GM06990 (cell line): ENCODE results near the gene SPTBN4.
"Not testable (repeated sequence)": the region's sequence is repeated elsewhere in the genome, so short reads cannot be mapped to it uniquely, and the experiment has no call there.

Experiments
- DNase-seq: peaks from one replicate; pipeline ENCODE4 v3.0.0-alpha.2; 2011; ENCODE audit not compliant: insufficient read length; ENCODE audit errors: extremely low read depth
- H3K27me3 ChIP-seq: replicated peaks from 2 replicates; pipeline ENCODE4 v1.6.0; 2011; ENCODE audit warnings: low read length; ENCODE audit not compliant: control insufficient read depth, insufficient read depth
- H3K36me3 ChIP-seq: 2 replicates; pipeline ENCODE4 v1.5.1; 2011; ENCODE audit warnings: low read length; ENCODE audit not compliant: control insufficient read depth, insufficient read depth
- H3K4me3 ChIP-seq: replicated peaks from 2 replicates; pipeline ENCODE4 v1.5.1; 2011; ENCODE audit warnings: low read depth, mild to moderate bottlenecking, control low read depth, low read length
- TF ChIP-seq, protein P1 (sequence below): IDR thresholded peaks from 2 replicates; pipeline ENCODE4 v1.5.1; 2011; ENCODE audit warnings: low read length, control low read depth, mild to moderate bottlenecking, inconsistent platforms; ENCODE audit not compliant: insufficient read depth, poor library complexity, severe bottlenecking

Gene SPTBN4

DNA sequence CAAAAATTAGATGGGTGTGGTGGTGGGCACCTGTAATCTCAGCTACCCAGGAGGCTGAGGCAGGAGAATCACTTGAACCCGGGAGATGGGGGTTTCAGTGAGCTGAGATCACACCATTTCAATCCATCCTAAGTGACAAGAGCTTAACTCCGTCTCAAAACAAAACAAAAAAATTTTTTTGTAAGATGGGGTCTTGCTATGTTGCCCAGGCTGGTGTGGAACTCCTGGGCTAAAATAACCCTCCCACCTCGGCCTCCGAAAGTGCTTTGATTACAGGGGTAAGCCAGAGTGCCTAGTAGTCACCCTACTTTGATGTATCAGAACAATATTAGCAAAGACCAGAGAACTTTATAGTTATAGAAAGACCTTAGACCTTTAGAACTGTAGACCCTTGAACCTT is 7.9 kb downstream of the SPTBN4 start:
- no peak for DNase-seq
- Histone ChIP-seq H3K36me3 (no peaks in the 10 kb centered on the region), H3K4me3 (no peak overlapping the region), H3K27me3 (no peaks in the 10 kb centered on the region)
- TF ChIP-seq, protein P1, sequence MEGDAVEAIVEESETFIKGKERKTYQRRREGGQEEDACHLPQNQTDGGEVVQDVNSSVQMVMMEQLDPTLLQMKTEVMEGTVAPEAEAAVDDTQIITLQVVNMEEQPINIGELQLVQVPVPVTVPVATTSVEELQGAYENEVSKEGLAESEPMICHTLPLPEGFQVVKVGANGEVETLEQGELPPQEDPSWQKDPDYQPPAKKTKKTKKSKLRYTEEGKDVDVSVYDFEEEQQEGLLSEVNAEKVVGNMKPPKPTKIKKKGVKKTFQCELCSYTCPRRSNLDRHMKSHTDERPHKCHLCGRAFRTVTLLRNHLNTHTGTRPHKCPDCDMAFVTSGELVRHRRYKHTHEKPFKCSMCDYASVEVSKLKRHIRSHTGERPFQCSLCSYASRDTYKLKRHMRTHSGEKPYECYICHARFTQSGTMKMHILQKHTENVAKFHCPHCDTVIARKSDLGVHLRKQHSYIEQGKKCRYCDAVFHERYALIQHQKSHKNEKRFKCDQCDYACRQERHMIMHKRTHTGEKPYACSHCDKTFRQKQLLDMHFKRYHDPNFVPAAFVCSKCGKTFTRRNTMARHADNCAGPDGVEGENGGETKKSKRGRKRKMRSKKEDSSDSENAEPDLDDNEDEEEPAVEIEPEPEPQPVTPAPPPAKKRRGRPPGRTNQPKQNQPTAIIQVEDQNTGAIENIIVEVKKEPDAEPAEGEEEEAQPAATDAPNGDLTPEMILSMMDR = no peak

DNA sequence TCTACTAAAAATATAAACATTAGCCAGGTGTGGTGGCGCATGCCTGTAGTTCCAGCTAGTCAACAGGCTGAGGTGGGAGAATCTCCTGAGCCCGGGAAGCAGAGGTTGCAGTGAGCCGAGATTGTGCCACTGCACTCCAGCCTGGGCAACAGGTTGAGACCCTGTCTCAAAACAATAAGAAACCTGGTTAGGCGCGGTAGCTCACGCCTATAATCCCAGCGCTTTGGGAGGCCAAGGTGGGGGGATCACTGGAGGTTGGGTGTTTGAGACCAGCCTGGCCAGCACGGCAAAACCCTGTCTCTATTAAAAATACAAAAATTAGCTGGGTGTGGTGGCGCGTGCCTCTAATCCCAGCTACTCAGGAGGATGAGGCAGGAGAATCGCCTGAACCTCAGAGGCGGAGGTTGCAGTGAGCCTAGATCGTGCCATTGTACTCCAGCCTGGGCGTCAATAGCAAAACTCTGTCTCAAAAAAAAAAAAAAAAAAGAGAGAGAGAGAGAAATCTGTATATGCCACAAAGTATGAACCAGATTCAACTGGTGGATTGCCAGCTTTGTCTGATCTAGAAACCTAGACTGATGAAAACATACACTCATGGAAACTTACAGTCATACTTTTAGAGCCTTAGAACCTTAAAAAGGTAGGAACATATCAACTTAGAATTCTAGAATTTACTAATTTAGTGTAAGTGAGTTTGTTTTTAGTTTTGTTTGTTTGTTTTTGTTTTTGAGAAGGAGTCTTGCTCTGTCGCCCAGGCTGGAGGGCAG is 9.3 kb downstream of the SPTBN4 start:
- H3K4me3 ChIP-seq = not testable (repeated sequence)

DNA sequence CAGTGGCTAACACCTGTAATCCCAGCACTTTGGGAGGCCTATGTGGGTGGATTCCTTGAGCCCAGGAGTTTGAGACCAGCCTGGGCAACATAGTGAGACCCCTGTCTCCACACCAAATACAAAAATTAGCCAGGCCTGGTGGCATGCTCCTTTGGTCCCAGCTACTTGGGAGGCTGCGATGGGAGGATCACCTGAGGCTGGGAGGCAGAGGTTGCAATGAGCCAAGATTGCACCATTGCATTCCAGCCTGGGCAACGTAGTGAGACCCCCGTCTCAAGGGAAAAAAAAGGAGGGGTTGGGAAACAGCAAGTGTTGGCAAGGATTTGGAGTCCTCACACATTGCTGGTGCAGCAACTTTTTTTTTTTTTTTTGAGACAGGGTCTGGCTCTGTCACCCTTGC is 19.2 kb downstream of the SPTBN4 start:
- Histone ChIP-seq H3K27me3 (no peaks in the 10 kb centered on the region), H3K4me3 (no peak overlapping the region), H3K36me3 (no peaks in the 10 kb centered on the region)
- TF ChIP-seq, protein P1 = no peak
- no peak for DNase-seq

More for the DNA sequence above, 9.3 kb downstream of the SPTBN4 start:
- not testable (repeated sequence) for DNase-seq, H3K27me3 ChIP-seq, H3K36me3 ChIP-seq

DNA sequence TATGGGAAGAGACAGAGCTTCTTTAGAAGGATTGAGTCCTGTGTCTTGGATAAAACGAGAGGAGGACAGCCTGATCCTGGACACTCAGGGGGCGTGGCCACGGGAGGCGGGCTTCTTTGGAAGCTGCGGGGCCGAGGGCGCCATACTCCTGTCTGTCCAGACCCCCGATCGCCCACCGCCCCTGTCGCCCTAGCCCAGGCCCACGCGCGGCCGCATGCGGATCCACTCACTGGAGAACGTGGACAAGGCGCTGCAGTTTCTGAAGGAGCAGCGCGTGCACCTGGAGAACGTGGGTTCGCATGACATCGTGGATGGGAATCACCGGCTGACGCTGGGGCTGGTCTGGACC is 23.1 kb downstream of the SPTBN4 start:
- TF ChIP-seq, protein P1 = no peak
- no peak for DNase-seq
- Histone ChIP-seq H3K27me3 (no peaks in the 10 kb centered on the region), H3K36me3 (no peaks in the 10 kb centered on the region), H3K4me3 (no peak overlapping the region)

DNA sequence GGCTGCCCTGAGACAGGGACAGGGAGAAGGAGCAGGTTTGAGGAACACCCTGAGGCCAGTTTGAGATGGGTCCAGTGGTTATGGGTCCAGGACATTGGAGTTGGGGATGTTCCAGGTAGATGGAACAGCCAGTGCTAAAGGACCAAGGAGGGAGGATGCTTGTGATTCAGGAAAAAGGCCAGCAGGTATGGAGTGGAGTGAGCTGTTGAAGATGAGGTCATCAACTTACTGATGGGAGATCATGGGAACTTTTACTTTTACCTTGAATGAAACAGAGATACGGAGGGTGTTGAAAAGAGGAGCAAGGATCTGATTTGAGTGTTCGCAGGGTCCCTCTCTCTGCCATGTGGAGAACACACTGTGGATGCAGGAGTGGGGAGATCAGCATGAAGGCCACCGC is 25.5 kb downstream of the SPTBN4 start:
- H3K36me3 ChIP-seq = no peaks in the 10 kb centered on the region
- TF ChIP-seq, protein P1 = no peak

DNA sequence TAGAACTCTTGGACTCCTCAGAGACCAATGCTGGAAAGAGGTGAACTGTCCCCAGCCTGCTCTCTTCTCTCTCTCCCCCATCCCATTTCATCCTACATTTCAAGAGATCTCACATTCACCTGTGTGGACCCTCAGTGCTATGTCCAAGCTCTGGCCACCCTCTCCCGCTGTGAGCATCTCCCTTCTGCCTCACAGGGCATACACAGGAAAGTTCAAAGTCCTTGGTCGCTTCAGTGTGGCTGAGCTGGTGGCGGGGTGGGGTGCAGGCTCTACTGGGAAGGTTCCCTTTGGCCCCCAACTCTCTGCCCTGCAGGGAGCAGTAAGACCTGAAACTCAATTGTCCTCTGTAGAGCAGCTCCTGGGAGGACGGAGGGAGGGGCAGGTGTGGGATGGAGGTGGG is 27.0 kb downstream of the SPTBN4 start:
- no peak for DNase-seq
- TF ChIP-seq, protein P1 = no peak
- Histone ChIP-seq H3K36me3 (no peaks in the 10 kb centered on the region), H3K27me3 (no peaks in the 10 kb centered on the region), H3K4me3 (no peak overlapping the region)

More for the DNA sequence above, 25.5 kb downstream of the SPTBN4 start:
- no peak overlapping the region for H3K4me3 ChIP-seq
- H3K27me3 ChIP-seq = no peaks in the 10 kb centered on the region
- no peak for DNase-seq
